Liver (tissue), 3 donors: ENCODE data around the gene TCF7L1.

Experiments used
- CTCF ChIP-seq: fragments of 150-350 bp; IDR thresholded peaks from 2 replicates; pipeline ENCODE4 v1.5.1; 2017; ENCODE audit warnings: improper control_type of control experiment, low read depth, low read length; ENCODE audit not compliant: missing input control
- GABPA ChIP-seq, 2 donors: IDR thresholded peaks in 1 of 2; conservative IDR thresholded peaks in 1 of 2; 2 replicates each; pipeline ENCODE4 v1.6.1; 2016; ENCODE audit warnings: antibody characterized with exemption in 2 of 2, mild to moderate bottlenecking in 1 of 2, moderate library complexity in 1 of 2
- HNF4G ChIP-seq: IDR thresholded peaks from 2 replicates; pipeline ENCODE4 v1.6.1; 2016; ENCODE audit warnings: antibody characterized with exemption
- MAX ChIP-seq: IDR thresholded peaks from 2 replicates; pipeline ENCODE4 v1.6.1; 2016; ENCODE audit warnings: antibody characterized with exemption
- YY1 ChIP-seq: IDR thresholded peaks from 2 replicates; pipeline ENCODE4 v1.6.1; 2016; ENCODE audit warnings: antibody characterized with exemption, mild to moderate bottlenecking
- ZBTB33 ChIP-seq: IDR thresholded peaks from 2 replicates; pipeline ENCODE4 v1.6.1; 2016; ENCODE audit warnings: antibody characterized with exemption
- donor health status: healthy.
- donor health status: healthy.

- TF ChIP-seq ZBTB33, result no peak
- TF ChIP-seq MAX, result no peak
- TF ChIP-seq YY1, result no peak
- no peak for TF ChIP-seq HNF4G
- no peak for TF ChIP-seq GABPA (IDR thresholded peaks at IDR 0.05 in 1 of 2, conservative IDR thresholded peaks at IDR 0.05 in 1 of 2)
- no peak for TF ChIP-seq CTCF
Measured at GRCh38 chr2:85164145-85164569, 31.0 kb downstream of the TCF7L1 start.
